MM.1S (cell line): Measurements from ENCODE around the gene HPX.

Experiments used
- DNase-seq: peaks from one replicate; pipeline ENCODE4 v3.0.0-alpha.2; 2015
- H2AFZ ChIP-seq: fragments of 300-600 bp; sonication (generic); 2 replicates; pipeline ENCODE4 v1.6.0; 2016; ENCODE audit warnings: antibody characterized with exemption, low read length
- H3F3A ChIP-seq: fragments of 300-600 bp; sonication (generic); 2 replicates; pipeline ENCODE4 v1.6.1; 2016; ENCODE audit warnings: mild to moderate bottlenecking, antibody characterized with exemption, low read length, moderate library complexity, mixed read lengths; ENCODE audit not compliant: insufficient read depth
- H3K27ac ChIP-seq: fragments of 300-600 bp; sonication (generic); 2 replicates; pipeline ENCODE4 v1.5.1; 2016; ENCODE audit warnings: mild to moderate bottlenecking, low read length
- H3K27me3 ChIP-seq: fragments of 300-600 bp; sonication (generic); replicated peaks from 2 replicates; pipeline ENCODE4 v1.6.0; 2016; ENCODE audit warnings: low read length; ENCODE audit not compliant: insufficient read depth
- H3K36me3 ChIP-seq: fragments of 300-600 bp; sonication (generic); replicated peaks from 2 replicates; pipeline ENCODE4 v1.6.1; 2016; ENCODE audit warnings: mild to moderate bottlenecking, low read length, mixed read lengths; ENCODE audit not compliant: insufficient read depth
- H3K4me1 ChIP-seq: fragments of 300-600 bp; sonication (generic); 2 replicates; pipeline ENCODE4 v1.6.1; 2016; ENCODE audit warnings: low read length, mixed read lengths
- H3K4me2 ChIP-seq: fragments of 300-600 bp; sonication (generic); 2 replicates; pipeline ENCODE4 v1.6.0; 2016; ENCODE audit warnings: low read depth, low read length
- H3K4me3 ChIP-seq: fragments of 300-600 bp; sonication (generic); 2 replicates; pipeline ENCODE4 v1.5.1; 2016; ENCODE audit warnings: low read length, mixed read lengths
- H3K79me2 ChIP-seq: fragments of 300-600 bp; sonication (generic); 2 replicates; pipeline ENCODE4 v1.6.1; 2016; ENCODE audit warnings: mixed run types, low read length, mixed read lengths
- H3K9ac ChIP-seq: fragments of 300-600 bp; sonication (generic); 2 replicates; pipeline ENCODE4 v1.6.1; 2016; ENCODE audit warnings: low read length, mixed read lengths
- H3K9me2 ChIP-seq: fragments of 300-600 bp; sonication (generic); replicated peaks from 2 replicates; pipeline ENCODE4 v1.6.1; 2016; ENCODE audit warnings: mild to moderate bottlenecking, low read length, mixed read lengths; ENCODE audit not compliant: insufficient read depth
- H3K9me3 ChIP-seq: fragments of 300-600 bp; sonication (generic); replicated peaks from 2 replicates; pipeline ENCODE4 v1.6.1; 2016; ENCODE audit warnings: mild to moderate bottlenecking, low read length, mixed read lengths; ENCODE audit not compliant: insufficient read depth
- H4K20me1 ChIP-seq: fragments of 300-600 bp; sonication (generic); 2 replicates; pipeline ENCODE4 v1.6.1; 2016; ENCODE audit warnings: mild to moderate bottlenecking, low read length, moderate library complexity, mixed read lengths; ENCODE audit not compliant: insufficient read depth
- CTCF ChIP-seq: fragments of 300-600 bp; sonication (generic); IDR thresholded peaks from 2 replicates; pipeline ENCODE4 v1.5.1; 2016; ENCODE audit warnings: antibody characterized with exemption, low read length, mixed read lengths
- EZH2 ChIP-seq: fragments of 300-600 bp; sonication (generic); optimal IDR thresholded peaks from 2 replicates; pipeline ENCODE3; 2017; ENCODE audit warnings: low read depth, mild to moderate bottlenecking, antibody characterized with exemption, low read length, mixed read lengths
- EZH2phosphoT487 ChIP-seq: fragments of 300-600 bp; sonication (generic); IDR thresholded peaks from 2 replicates; pipeline ENCODE4 v1.6.1; 2018; ENCODE audit warnings: antibody characterized with exemption, low read length

The HPX gene

DNA sequence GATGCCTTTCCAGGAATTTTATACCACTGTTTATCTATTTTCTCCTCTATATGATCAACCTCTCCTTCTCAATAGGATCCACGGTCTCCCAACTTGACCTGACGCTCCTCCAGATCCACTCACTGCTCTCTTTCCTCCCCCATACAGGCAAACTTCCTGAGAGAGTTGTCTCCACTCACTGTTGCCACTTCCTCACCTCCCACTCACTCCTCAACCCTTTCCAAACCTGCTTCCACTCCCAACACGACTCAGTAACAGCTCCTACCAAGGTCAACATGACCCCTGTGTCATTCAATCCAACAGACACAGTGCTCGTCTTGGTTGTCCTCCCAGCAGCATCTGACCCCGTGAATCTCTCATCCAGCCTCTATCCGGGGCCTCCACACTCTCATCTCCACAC lies 25.0 kb downstream of the HPX start:
- Histone ChIP-seq H3K4me2 (no peak overlapping the region), H3K27me3 (peaks cover 19% of the 10 kb centered on the region), H4K20me1 (no peaks in the 10 kb centered on the region), H3K9me2 (no peaks in the 10 kb centered on the region), H2AFZ (no peak overlapping the region), H3K79me2 (no peaks in the 10 kb centered on the region), H3K4me3 (no peak overlapping the region), H3K36me3 (no peaks in the 10 kb centered on the region), H3K9me3 (no peaks in the 10 kb centered on the region), H3F3A (no peaks in the 10 kb centered on the region), H3K27ac (no peak overlapping the region), H3K4me1 (0 out of 2 replicates have a peak, but pooled peaks cover 9% of the 10 kb centered on the region), H3K9ac (no peak overlapping the region)
- no peak for DNase-seq
- TF ChIP-seq EZH2 = no peak
- no peak for TF ChIP-seq CTCF
- no peak for TF ChIP-seq EZH2phosphoT487

DNA sequence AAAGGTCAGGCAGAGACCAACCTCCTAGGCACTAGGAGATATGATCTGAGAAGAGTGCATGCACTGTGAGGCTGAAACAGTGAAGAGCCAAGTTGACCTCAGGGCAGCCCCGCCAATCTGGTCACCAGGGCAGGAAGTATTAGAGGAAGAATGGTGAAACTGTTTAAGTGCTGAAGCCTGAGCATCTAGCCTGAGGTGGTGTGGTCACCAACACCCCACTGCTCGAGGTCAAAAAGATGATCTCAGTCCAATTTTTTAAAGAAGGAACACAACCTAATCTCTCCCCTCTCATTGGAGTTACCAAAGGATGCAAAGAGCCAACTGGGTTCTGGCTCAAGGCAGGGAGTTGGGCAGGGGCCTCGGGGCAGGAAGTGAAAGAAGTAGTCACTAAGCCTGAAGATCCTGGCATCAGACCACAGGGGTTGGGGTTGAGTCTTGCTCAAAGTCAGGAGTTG lies 25.9 kb downstream of the HPX start:
- no peak for TF ChIP-seq EZH2phosphoT487
- no peak for TF ChIP-seq EZH2
- no peak for TF ChIP-seq CTCF
- no peak overlapping the region for H3K4me3 ChIP-seq
- H3F3A ChIP-seq = no peaks in the 10 kb centered on the region
- H3K9me2 ChIP-seq = no peaks in the 10 kb centered on the region
- peaks cover 16% of the 10 kb centered on the region for H3K27me3 ChIP-seq
- H4K20me1 ChIP-seq = no peaks in the 10 kb centered on the region
- 0 out of 2 replicates have a peak, but pooled peaks cover 9% of the 10 kb centered on the region for H3K4me1 ChIP-seq
- no peaks in the 10 kb centered on the region for H3K9me3 ChIP-seq
- H2AFZ ChIP-seq = no peak overlapping the region
- no peak overlapping the region for H3K9ac ChIP-seq
- H3K79me2 ChIP-seq = no peaks in the 10 kb centered on the region
- peak; percentile 19 for DNase-seq
- no peak overlapping the region for H3K4me2 ChIP-seq
- H3K27ac ChIP-seq = no peak overlapping the region
- H3K36me3 ChIP-seq = no peaks in the 10 kb centered on the region

DNA sequence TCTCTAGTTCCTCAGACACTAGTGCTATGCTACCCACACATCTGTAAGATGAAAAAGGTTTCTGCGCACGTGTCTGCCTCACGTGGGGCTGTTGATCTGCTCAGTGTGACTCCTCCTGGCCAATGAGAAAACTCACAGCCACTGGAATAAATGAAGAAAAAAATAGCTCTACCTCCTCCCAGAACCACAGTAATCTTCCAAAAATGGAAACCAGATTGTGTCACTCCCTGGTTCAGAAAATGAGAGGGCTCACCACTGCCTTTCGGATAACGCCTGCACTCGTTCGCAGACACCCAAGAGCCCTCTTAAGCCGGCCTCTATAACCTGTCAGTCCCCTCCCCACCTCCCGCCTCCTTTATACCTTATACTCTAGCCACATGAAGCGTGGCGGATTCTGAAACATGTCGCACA lies 27.0 kb downstream of the HPX start:
- TF ChIP-seq CTCF (no peak), EZH2phosphoT487 (no peak), EZH2 (no peak)
- 0 out of 2 replicates have a peak, but pooled peaks cover 6% of the 10 kb centered on the region for H3K4me1 ChIP-seq
- H3F3A ChIP-seq = no peaks in the 10 kb centered on the region
- no peaks in the 10 kb centered on the region for H3K36me3 ChIP-seq
- H3K27ac ChIP-seq = no peak overlapping the region
- H2AFZ ChIP-seq = no peak overlapping the region
- no peak overlapping the region for H3K9ac ChIP-seq
- no peaks in the 10 kb centered on the region for H3K9me3 ChIP-seq
- DNase-seq = no peak
- H3K79me2 ChIP-seq = no peaks in the 10 kb centered on the region
- H3K27me3 ChIP-seq = peaks cover 11% of the 10 kb centered on the region; the same call in 1 of the 2 replicates
- no peak overlapping the region for H3K4me3 ChIP-seq
- H4K20me1 ChIP-seq = no peaks in the 10 kb centered on the region
- H3K4me2 ChIP-seq = no peak overlapping the region
- H3K9me2 ChIP-seq = no peaks in the 10 kb centered on the region
